H1 (cell line): Measurements from ENCODE around the gene RCL1.
"Not testable (repeated sequence)": the region's sequence is repeated elsewhere in the genome, so short reads cannot be mapped to it uniquely, and the experiment has no call there.

Experiments used
- EGR1 ChIP-seq: IDR thresholded peaks from 2 replicates; pipeline ENCODE4 v1.6.1; 2011; ENCODE audit warnings: low read depth, low read length, borderline replicate concordance
- FOSL1 ChIP-seq: IDR thresholded peaks from 2 replicates; pipeline ENCODE4 v1.6.1; 2011; ENCODE audit warnings: mild to moderate bottlenecking, low read depth, low read length, moderate library complexity; ENCODE audit not compliant: insufficient read depth
- JUN ChIP-seq: IDR thresholded peaks from 2 replicates; pipeline ENCODE4 v1.6.1; 2011; ENCODE audit warnings: low read depth, mild to moderate bottlenecking, improper control_type of control experiment, low read length
- JUND ChIP-seq: IDR thresholded peaks from 2 replicates; pipeline ENCODE4 v1.6.1; 2011; ENCODE audit warnings: mild to moderate bottlenecking, improper control_type of control experiment, low read length
- NANOG ChIP-seq: IDR thresholded peaks from 2 replicates; pipeline ENCODE4 v1.6.1; 2011; ENCODE audit warnings: low read length, low read depth, mild to moderate bottlenecking, inconsistent platforms; ENCODE audit not compliant: insufficient read depth, poor library complexity, severe bottlenecking
- POLR2A ChIP-seq, 2 experiments: IDR thresholded peaks; 1 replicate in 1 of 2; 2 replicates in 1 of 2; pipeline ENCODE4 v1.6.1; 2011; ENCODE audit warnings: low read depth in 2 of 2, low read length in 2 of 2, mild to moderate bottlenecking in 2 of 2; ENCODE audit errors: control extremely low read depth in 1 of 2
- TF ChIP-seq, protein P1 (sequence below), 3 experiments: IDR thresholded peaks; 1 replicate in 2 of 3; 2 replicates in 1 of 3; pipeline versions ENCODE4 v1.5.1 to v1.6.1; 2011; ENCODE audit warnings: low read length in 3 of 3, mild to moderate bottlenecking in 3 of 3, inconsistent platforms in 2 of 3, low read depth in 1 of 3, moderate library complexity in 1 of 3; ENCODE audit not compliant: insufficient read depth in 1 of 3; ENCODE audit errors: control extremely low read depth in 1 of 3

- TF ChIP-seq FOSL1; POLR2A (IDR thresholded peaks at IDR 0.05; ENCODE audit: control extremely low read depth in 1 of 2, low read depth in 2 of 2, low read length in 2 of 2); EGR1; JUN; NANOG; JUND: not testable (repeated sequence)
- TF ChIP-seq, protein P1, sequence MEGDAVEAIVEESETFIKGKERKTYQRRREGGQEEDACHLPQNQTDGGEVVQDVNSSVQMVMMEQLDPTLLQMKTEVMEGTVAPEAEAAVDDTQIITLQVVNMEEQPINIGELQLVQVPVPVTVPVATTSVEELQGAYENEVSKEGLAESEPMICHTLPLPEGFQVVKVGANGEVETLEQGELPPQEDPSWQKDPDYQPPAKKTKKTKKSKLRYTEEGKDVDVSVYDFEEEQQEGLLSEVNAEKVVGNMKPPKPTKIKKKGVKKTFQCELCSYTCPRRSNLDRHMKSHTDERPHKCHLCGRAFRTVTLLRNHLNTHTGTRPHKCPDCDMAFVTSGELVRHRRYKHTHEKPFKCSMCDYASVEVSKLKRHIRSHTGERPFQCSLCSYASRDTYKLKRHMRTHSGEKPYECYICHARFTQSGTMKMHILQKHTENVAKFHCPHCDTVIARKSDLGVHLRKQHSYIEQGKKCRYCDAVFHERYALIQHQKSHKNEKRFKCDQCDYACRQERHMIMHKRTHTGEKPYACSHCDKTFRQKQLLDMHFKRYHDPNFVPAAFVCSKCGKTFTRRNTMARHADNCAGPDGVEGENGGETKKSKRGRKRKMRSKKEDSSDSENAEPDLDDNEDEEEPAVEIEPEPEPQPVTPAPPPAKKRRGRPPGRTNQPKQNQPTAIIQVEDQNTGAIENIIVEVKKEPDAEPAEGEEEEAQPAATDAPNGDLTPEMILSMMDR (IDR thresholded peaks at IDR 0.05; ENCODE audit: control extremely low read depth in 1 of 3, insufficient read depth in 1 of 3, low read depth in 1 of 3, low read length in 3 of 3), result not testable (repeated sequence)
These were observed 17.8 kb upstream of the RCL1 start for GRCh38 chr9:4774958-4775357.
